NCI-H1048 (cell line): Measurements from ENCODE around the gene TOM1L2.
"Not testable (repeated sequence)": the region's sequence is repeated elsewhere in the genome, so short reads cannot be mapped to it uniquely, and the experiment has no call there.

Source experiments
- DNase-seq: peaks from one replicate; lab custom pipeline; 2025; lab: John Stamatoyannopoulos, UW

Gene TOM1L2

GRCh38 chr17:17970699-17971430 is 1.3 kb downstream of the TOM1L2 start:
- DNase-seq, result no peak

- DNase-seq, result no peak
These were observed 5.8 kb downstream of the TOM1L2 start for GRCh38 chr17:17966399-17966798.

- DNase-seq, result no peak
These were observed 7.0 kb downstream of the TOM1L2 start for GRCh38 chr17:17965152-17965721.

GRCh38 chr17:17964710-17965109 is 7.5 kb downstream of the TOM1L2 start:
- no peak for DNase-seq

- no peak for DNase-seq
These were observed 8.3 kb downstream of the TOM1L2 start for GRCh38 chr17:17963694-17964436.

- no peak for DNase-seq
These were observed 9.1 kb downstream of the TOM1L2 start for GRCh38 chr17:17963066-17963465.

- no peak for DNase-seq
These were observed 11.6 kb downstream of the TOM1L2 start for GRCh38 chr17:17960500-17961030.

GRCh38 chr17:17959520-17960361 is 12.5 kb downstream of the TOM1L2 start:
- no peak for DNase-seq

GRCh38 chr17:17958982-17959381 is 13.2 kb downstream of the TOM1L2 start:
- no peak for DNase-seq

- DNase-seq, result no peak
These were observed 14.7 kb downstream of the TOM1L2 start for GRCh38 chr17:17957584-17957916.

- not testable (repeated sequence) for DNase-seq
These were observed 16.3 kb downstream of the TOM1L2 start for GRCh38 chr17:17955790-17956341.

- DNase-seq, result no peak
These were observed 18.1 kb downstream of the TOM1L2 start for GRCh38 chr17:17954079-17954478.

- DNase-seq, result no peak
These were observed 19.5 kb downstream of the TOM1L2 start for GRCh38 chr17:17952691-17953090.

GRCh38 chr17:17951524-17951923 is 20.7 kb downstream of the TOM1L2 start:
- DNase-seq, result no peak

GRCh38 chr17:17950806-17951205 is 21.4 kb downstream of the TOM1L2 start:
- DNase-seq, result no peak

GRCh38 chr17:17950347-17950746 is 21.9 kb downstream of the TOM1L2 start:
- no peak for DNase-seq

- DNase-seq, result no peak
These were observed 24.2 kb downstream of the TOM1L2 start for GRCh38 chr17:17947966-17948365.

- DNase-seq, result no peak
These were observed 24.9 kb downstream of the TOM1L2 start for GRCh38 chr17:17947309-17947708.

- no peak for DNase-seq
These were observed 26.1 kb downstream of the TOM1L2 start for GRCh38 chr17:17946093-17946492.

GRCh38 chr17:17944743-17945142 is 27.5 kb downstream of the TOM1L2 start:
- DNase-seq, result no peak

GRCh38 chr17:17944242-17944641 is 28.0 kb downstream of the TOM1L2 start:
- no peak for DNase-seq
